Urothelium cell line (cell line): ENCODE measurements around the gene ELMO2.
A peak's percentile ranks its signal among the peaks of the same experiment; 100 is the strongest.

ENCODE experiments used
- DNase-seq: peaks from one replicate; pipeline ENCODE4 v3.0.0; 2011; ENCODE audit warnings: low spot score, mixed read lengths
- FAIRE-seq: peaks from 2 replicates; lab custom pipeline; 2011; peaks lifted over from hg19 to GRCh38; lab: Jason Lieb, UNC

The ELMO2 gene

GRCh38 chr20:46353500-46354206, 52.8 kb downstream of the ELMO2 start:
- FAIRE-seq: no peak

DNA sequence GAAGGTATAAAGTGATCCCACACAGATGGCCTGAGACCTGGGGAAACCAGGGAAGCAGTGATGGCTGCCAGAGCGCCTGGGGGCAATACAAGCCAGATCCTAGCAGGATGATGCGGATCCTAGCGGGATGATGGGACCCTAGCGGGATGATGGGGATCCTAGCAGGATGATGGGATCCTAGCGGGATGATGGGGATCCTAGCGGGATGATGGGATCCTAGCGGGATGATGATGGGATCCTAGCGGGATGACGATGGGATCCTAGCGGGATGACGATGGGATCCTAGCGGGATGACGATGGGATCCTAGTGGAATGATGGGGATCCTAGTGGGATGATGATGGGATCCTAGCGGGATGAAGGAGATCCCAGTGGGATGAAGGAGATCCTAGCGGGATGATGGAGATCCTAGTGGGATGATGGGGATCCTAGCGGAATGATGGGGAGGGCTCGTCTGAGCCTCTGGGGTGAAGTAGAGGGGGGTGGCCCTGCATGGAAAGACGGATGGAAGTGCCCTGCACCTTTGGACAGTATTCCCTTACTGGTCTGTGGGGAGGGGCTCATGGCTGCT, 54.0 kb downstream of the ELMO2 start:
- no peak for FAIRE-seq
- DNase-seq: no peak

More at GRCh38 chr20:46353500-46354206, 52.8 kb downstream of the ELMO2 start:
- DNase-seq: no peak

- FAIRE-seq (no peak), DNase-seq (no peak)
These were observed 54.9 kb downstream of the ELMO2 start for GRCh38 chr20:46351357-46352058.

- DNase-seq: no peak
- no peak for FAIRE-seq
These were observed 55.5 kb downstream of the ELMO2 start for GRCh38 chr20:46350986-46351267.

GRCh38 chr20:46350201-46350985, 56.0 kb downstream of the ELMO2 start:
- no peak for FAIRE-seq
- peak; percentile 75 for DNase-seq

GRCh38 chr20:46349742-46350056, 56.7 kb downstream of the ELMO2 start:
- FAIRE-seq (no peak), DNase-seq (no peak)

GRCh38 chr20:46349035-46349741, 57.2 kb downstream of the ELMO2 start:
- no peak for FAIRE-seq
- peak; percentile 82 for DNase-seq

GRCh38 chr20:46347841-46348803, 58.3 kb downstream of the ELMO2 start:
- FAIRE-seq (no peak), DNase-seq (no peak)

DNA sequence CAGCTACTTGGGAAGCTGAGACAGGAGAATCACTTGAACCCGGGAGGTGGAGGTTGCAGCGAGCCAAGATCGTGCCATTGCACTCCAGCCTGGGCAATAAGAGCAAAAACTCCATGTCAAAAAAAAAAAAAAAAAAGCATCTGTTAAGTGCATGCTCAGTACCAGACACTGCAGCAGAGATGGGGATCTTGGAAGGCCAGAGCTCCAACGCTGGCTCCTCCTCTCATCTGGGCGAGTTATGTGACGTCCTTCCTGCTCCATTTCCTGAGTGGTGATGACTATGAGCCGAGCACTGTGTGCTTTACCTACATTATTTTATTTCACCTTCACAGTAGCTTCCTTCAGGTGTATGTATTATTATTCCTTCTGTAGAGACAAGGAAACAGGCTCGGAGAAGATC, 59.6 kb downstream of the ELMO2 start:
- DNase-seq (no peak), FAIRE-seq (no peak)

- FAIRE-seq: peak; percentile 84
These were observed 61.8 kb downstream of the ELMO2 start for GRCh38 chr20:46344488-46345162.

GRCh38 chr20:46343975-46344357, 62.4 kb downstream of the ELMO2 start:
- FAIRE-seq (no peak), DNase-seq (no peak)

More at GRCh38 chr20:46344488-46345162, 61.8 kb downstream of the ELMO2 start:
- no peak for DNase-seq

DNA sequence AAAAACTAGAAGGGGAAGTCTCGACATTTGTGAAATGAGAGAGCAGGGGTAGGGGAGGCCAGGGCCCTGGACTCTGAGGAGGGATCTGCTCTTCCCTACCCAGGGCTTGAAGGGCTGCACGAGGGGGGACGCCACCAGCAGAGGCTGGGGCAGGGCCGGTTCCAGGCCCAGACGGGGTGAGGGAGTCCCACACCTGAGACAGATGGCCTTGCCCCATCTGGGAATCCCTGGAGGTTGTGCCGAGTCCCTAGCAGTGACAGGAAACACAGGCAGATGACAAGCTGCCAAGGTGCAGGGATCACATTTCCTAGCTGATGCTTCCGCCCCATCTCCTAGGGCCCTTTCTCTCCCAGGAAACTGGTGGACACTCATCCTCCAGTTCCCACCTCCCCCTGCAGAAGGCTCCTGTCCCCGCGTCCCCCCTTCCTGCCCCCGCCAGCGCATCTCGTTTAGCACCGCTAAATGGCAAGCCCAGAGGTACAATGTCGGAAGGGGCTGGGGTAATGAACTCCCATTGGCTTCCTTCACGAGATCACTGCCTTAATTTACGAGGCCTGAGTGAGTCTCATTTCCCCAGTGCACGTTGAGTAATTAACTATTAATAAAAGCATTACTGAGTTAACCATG, 63.0 kb downstream of the ELMO2 start:
- FAIRE-seq: no peak
- no peak for DNase-seq

- FAIRE-seq (peak; percentile 66), DNase-seq (no peak)
These were observed 63.7 kb downstream of the ELMO2 start for GRCh38 chr20:46342451-46343347.

- FAIRE-seq: no peak
These were observed 64.4 kb downstream of the ELMO2 start for GRCh38 chr20:46342010-46342378.

GRCh38 chr20:46341074-46342009, 65.1 kb downstream of the ELMO2 start:
- no peak for DNase-seq
- peak; percentile 50 for FAIRE-seq

More at GRCh38 chr20:46342010-46342378, 64.4 kb downstream of the ELMO2 start:
- no peak for DNase-seq

DNA sequence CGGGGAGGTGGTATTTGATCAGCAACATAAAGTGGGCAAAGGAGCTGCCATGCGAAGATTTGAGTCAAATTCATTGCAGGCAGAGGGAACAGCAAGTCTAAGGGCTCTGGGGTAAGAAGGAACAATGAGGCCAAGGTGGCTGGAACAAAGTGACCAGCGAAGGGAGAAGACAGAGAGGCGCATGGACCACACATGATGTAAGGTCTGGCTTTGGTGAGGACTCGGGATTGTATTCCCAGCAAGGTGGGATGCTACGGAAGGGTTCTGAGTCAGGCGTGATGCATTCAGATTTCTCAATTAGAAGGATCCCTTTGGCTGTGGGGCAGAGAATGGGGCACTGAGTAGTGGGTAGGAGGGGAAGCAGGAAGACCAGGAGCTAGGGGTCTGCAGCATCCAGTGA, 67.4 kb downstream of the ELMO2 start:
- no peak for FAIRE-seq
- DNase-seq: no peak

DNA sequence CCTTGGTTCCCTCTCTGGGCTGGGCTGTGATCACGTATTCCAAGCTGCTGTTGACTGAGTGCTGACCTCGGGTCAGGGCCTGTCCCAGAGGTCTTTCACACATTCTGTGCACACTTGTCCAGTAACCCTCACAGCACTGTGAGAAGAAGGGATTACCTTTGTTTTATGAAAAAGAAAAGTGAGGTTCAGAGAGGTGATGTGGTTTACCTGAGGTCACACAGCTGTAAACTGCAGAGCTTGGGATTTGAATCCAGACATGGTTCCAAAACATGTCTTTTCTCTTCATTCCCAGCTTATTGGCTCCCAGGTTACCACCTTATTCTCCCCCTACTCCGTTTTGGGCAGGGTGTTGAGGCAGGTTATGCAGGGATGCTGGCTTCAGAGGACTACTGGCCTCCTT, 69.7 kb downstream of the ELMO2 start:
- DNase-seq (no peak), FAIRE-seq (no peak)
